Measurements from ENCODE around the gene KLF4. TPM values are rescaled to one million over a fixed set of nuclear protein-coding genes. Genes with fewer than 3 reads are reported as not detected.

The KLF4 gene
- polyA plus RNA-seq, 1 donor (not counting 4 experiments of a cell fraction or from before 2014, with no cell fraction given), result 37.1 TPM

- no peaks in the 10 kb centered on the region for H3K9me1 ChIP-seq (ENCODE audit: control insufficient read depth, extremely low read depth, insufficient read depth, low read length)
- H3K27me3 ChIP-seq (ENCODE audit: control insufficient read depth, extremely low read depth, insufficient read depth, low read length), result no peaks in the 10 kb centered on the region
- no peaks in the 10 kb centered on the region for H3K9me3 ChIP-seq (ENCODE audit: control insufficient read depth, low read depth, low read length)
- H3K79me2 ChIP-seq (ENCODE audit: control insufficient read depth, insufficient read depth, low read length), result no peaks in the 10 kb centered on the region
- dilution Hi-C loops (cut with MboI; ENCODE audit: extremely low pct_ligation_motif_present, low sequenced_read_pairs), result no loop called here
- no peak for TF ChIP-seq CTCF (optimal IDR thresholded peaks at IDR 0.05 in 1 of 3, IDR thresholded peaks at IDR 0.05 in 1 of 3, conservative IDR thresholded peaks at IDR 0.05 in 1 of 3; ENCODE audit: extremely low read depth in 1 of 3, insufficient read depth in 2 of 3, low read length in 3 of 3)
- no peak for TF ChIP-seq EZH2 (IDR thresholded peaks at IDR 0.05; ENCODE audit: low read length)
- DNase-seq (ENCODE audit: low read depth, low spot score), result no peak
- H3K4me2 ChIP-seq (ENCODE audit: control insufficient read depth, extremely low read depth, insufficient read depth, low read depth, low read length), result no peak overlapping the region
- no peaks in the 10 kb centered on the region for H4K20me1 ChIP-seq (ENCODE audit: control insufficient read depth, extremely low read depth, insufficient read depth, low read length)
- H2AFZ ChIP-seq (ENCODE audit: control insufficient read depth, low read length), result no peak overlapping the region
- H3K4me1 ChIP-seq (ENCODE audit: control insufficient read depth, extremely low read depth, insufficient read depth, low read length), result no peaks in the 10 kb centered on the region
- no peaks in the 10 kb centered on the region for H3K36me3 ChIP-seq (ENCODE audit: control insufficient read depth in 2 of 2, extremely low read depth in 1 of 2, insufficient read depth in 2 of 2, low read length in 2 of 2)
- H3K9ac ChIP-seq (ENCODE audit: control insufficient read depth, extremely low read depth, insufficient read depth, low read length), result no peak overlapping the region
- H3K27ac ChIP-seq (ENCODE audit: control insufficient read depth, insufficient read depth, low read length), result no peak overlapping the region
- FAIRE-seq, result no peak
- no peak overlapping the region for H3K4me3 ChIP-seq (ENCODE audit: control insufficient read depth in 2 of 3, extremely low read depth in 1 of 3, insufficient read depth in 2 of 3, low read depth in 1 of 3, low read length in 3 of 3)
Observed at GRCh38 chr9:107520186-107520585, 30.6 kb upstream of the KLF4 start.

- H3K4me1 ChIP-seq (ENCODE audit: control insufficient read depth, extremely low read depth, insufficient read depth, low read length), result no peaks in the 10 kb centered on the region
- H3K27me3 ChIP-seq (ENCODE audit: control insufficient read depth, extremely low read depth, insufficient read depth, low read length), result no peaks in the 10 kb centered on the region
- dilution Hi-C loops (cut with MboI; ENCODE audit: extremely low pct_ligation_motif_present, low sequenced_read_pairs), result no loop called here
- no peak overlapping the region for H2AFZ ChIP-seq (ENCODE audit: control insufficient read depth, low read length)
- H3K9me1 ChIP-seq (ENCODE audit: control insufficient read depth, extremely low read depth, insufficient read depth, low read length), result no peaks in the 10 kb centered on the region
- no peak overlapping the region for H3K4me3 ChIP-seq (ENCODE audit: control insufficient read depth in 2 of 3, extremely low read depth in 1 of 3, insufficient read depth in 2 of 3, low read depth in 1 of 3, low read length in 3 of 3)
- no peak overlapping the region for H3K27ac ChIP-seq (ENCODE audit: control insufficient read depth, insufficient read depth, low read length)
- H3K4me2 ChIP-seq (ENCODE audit: control insufficient read depth, extremely low read depth, insufficient read depth, low read depth, low read length), result no peak overlapping the region
- H3K9ac ChIP-seq (ENCODE audit: control insufficient read depth, extremely low read depth, insufficient read depth, low read length), result no peak overlapping the region
- no peak for DNase-seq (ENCODE audit: low read depth, low spot score)
- no peaks in the 10 kb centered on the region for H3K79me2 ChIP-seq (ENCODE audit: control insufficient read depth, insufficient read depth, low read length)
- no peaks in the 10 kb centered on the region for H3K36me3 ChIP-seq (ENCODE audit: control insufficient read depth in 2 of 2, extremely low read depth in 1 of 2, insufficient read depth in 2 of 2, low read length in 2 of 2)
- H3K9me3 ChIP-seq (ENCODE audit: control insufficient read depth, low read depth, low read length), result no peaks in the 10 kb centered on the region
- no peaks in the 10 kb centered on the region for H4K20me1 ChIP-seq (ENCODE audit: control insufficient read depth, extremely low read depth, insufficient read depth, low read length)
- FAIRE-seq, result no peak
- TF ChIP-seq CTCF (optimal IDR thresholded peaks at IDR 0.05 in 1 of 3, IDR thresholded peaks at IDR 0.05 in 1 of 3, conservative IDR thresholded peaks at IDR 0.05 in 1 of 3; ENCODE audit: extremely low read depth in 1 of 3, insufficient read depth in 2 of 3, low read length in 3 of 3), result no peak
- TF ChIP-seq EZH2 (IDR thresholded peaks at IDR 0.05; ENCODE audit: low read length), result no peak
Observed at GRCh38 chr9:107518037-107518807, 28.7 kb upstream of the KLF4 start.

All from keratinocyte (primary cell).